ENCODE results near the gene FAM170B.

GRCh38 chr10:49104323-49104722 is 29.5 kb downstream of the FAM170B start:
- TF ChIP-seq, protein P1, sequence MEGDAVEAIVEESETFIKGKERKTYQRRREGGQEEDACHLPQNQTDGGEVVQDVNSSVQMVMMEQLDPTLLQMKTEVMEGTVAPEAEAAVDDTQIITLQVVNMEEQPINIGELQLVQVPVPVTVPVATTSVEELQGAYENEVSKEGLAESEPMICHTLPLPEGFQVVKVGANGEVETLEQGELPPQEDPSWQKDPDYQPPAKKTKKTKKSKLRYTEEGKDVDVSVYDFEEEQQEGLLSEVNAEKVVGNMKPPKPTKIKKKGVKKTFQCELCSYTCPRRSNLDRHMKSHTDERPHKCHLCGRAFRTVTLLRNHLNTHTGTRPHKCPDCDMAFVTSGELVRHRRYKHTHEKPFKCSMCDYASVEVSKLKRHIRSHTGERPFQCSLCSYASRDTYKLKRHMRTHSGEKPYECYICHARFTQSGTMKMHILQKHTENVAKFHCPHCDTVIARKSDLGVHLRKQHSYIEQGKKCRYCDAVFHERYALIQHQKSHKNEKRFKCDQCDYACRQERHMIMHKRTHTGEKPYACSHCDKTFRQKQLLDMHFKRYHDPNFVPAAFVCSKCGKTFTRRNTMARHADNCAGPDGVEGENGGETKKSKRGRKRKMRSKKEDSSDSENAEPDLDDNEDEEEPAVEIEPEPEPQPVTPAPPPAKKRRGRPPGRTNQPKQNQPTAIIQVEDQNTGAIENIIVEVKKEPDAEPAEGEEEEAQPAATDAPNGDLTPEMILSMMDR (conservative IDR thresholded peaks at IDR 0.05; ENCODE audit: low read depth in 2 of 2) = no peak
- no peak for TF ChIP-seq POLR2AphosphoS5 (IDR thresholded peaks at IDR 0.05; ENCODE audit: low read depth)
- no peak for TF ChIP-seq EZH2 (IDR thresholded peaks at IDR 0.05; ENCODE audit: low read depth, unreplicated experiment)
- TF ChIP-seq JUNB (IDR thresholded peaks at IDR 0.05; ENCODE audit: unreplicated experiment) = no peak
- TF ChIP-seq ZNF331 (CRISPR knock-in tag; IDR thresholded peaks at IDR 0.05; ENCODE audit: low read depth) = no peak
- TF ChIP-seq, protein P2, sequence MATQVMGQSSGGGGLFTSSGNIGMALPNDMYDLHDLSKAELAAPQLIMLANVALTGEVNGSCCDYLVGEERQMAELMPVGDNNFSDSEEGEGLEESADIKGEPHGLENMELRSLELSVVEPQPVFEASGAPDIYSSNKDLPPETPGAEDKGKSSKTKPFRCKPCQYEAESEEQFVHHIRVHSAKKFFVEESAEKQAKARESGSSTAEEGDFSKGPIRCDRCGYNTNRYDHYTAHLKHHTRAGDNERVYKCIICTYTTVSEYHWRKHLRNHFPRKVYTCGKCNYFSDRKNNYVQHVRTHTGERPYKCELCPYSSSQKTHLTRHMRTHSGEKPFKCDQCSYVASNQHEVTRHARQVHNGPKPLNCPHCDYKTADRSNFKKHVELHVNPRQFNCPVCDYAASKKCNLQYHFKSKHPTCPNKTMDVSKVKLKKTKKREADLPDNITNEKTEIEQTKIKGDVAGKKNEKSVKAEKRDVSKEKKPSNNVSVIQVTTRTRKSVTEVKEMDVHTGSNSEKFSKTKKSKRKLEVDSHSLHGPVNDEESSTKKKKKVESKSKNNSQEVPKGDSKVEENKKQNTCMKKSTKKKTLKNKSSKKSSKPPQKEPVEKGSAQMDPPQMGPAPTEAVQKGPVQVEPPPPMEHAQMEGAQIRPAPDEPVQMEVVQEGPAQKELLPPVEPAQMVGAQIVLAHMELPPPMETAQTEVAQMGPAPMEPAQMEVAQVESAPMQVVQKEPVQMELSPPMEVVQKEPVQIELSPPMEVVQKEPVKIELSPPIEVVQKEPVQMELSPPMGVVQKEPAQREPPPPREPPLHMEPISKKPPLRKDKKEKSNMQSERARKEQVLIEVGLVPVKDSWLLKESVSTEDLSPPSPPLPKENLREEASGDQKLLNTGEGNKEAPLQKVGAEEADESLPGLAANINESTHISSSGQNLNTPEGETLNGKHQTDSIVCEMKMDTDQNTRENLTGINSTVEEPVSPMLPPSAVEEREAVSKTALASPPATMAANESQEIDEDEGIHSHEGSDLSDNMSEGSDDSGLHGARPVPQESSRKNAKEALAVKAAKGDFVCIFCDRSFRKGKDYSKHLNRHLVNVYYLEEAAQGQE (IDR thresholded peaks at IDR 0.05; ENCODE audit: unreplicated experiment) = no peak
